IgD-negative memory B cell (primary cell): ENCODE data around the gene GFI1. TPM values are rescaled to one million over a fixed set of nuclear protein-coding genes. Genes with fewer than 3 reads are reported as not detected.

ENCODE experiments used
- H3K27ac Mint-ChIP-seq, 3 donors: one replicate each; pipeline ENCODE4 v1.8.0; 2020 to 2022; ENCODE audit warnings: mild to moderate bottlenecking in 3 of 3, mixed read lengths in 3 of 3, moderate library complexity in 1 of 3
- H3K27me3 Mint-ChIP-seq: one replicate; pipeline ENCODE4 v1.8.0; 2021; ENCODE audit warnings: mixed read lengths
- H3K36me3 Mint-ChIP-seq: one replicate; pipeline ENCODE4 v1.8.0; 2020; ENCODE audit warnings: mild to moderate bottlenecking, mixed read lengths
- H3K4me1 Mint-ChIP-seq, 3 donors: one replicate each; pipeline ENCODE4 v1.8.0; 2020 to 2022; ENCODE audit warnings: mixed read lengths in 3 of 3, mild to moderate bottlenecking in 1 of 3
- H3K4me3 Mint-ChIP-seq, 4 donors: one replicate each; pipeline ENCODE4 v1.8.0; 2020 to 2022; ENCODE audit warnings: mild to moderate bottlenecking in 4 of 4, mixed read lengths in 4 of 4, moderate library complexity in 3 of 4
- H3K9me3 Mint-ChIP-seq, 3 donors: one replicate each; pipeline ENCODE4 v1.8.0; 2020 to 2021; ENCODE audit warnings: mixed read lengths in 3 of 3, mild to moderate bottlenecking in 1 of 3
- polyA plus RNA-seq: library from polyadenylated mRNA; unstranded; fragments of 300-500 nt; fragmentation: Illumina TruSeq; gene quantifications from one replicate; pipeline ENCODE4 v1.2.3, GENCODE V29; 2021

The GFI1 gene
- polyA plus RNA-seq, 1 donor from 2014 or later, result 1.6 TPM

GRCh38 chr1:92502247-92502646, 15.5 kb upstream of the GFI1 start:
- Mint-ChIP-seq H3K4me3 (peak overlapping the region in 1 of 4 donors; percentile 25), H3K9me3 (no peaks in the 10 kb centered on the region), H3K27me3 (peaks cover 1% of the 10 kb centered on the region), H3K36me3 (peaks cover 2% of the 10 kb centered on the region), H3K4me1 (peaks cover 0 to 9% (median 4%) of the 10 kb centered on the region in 3 donors), H3K27ac (no peak overlapping the region)

- no peaks in the 10 kb centered on the region for H3K36me3 Mint-ChIP-seq
- H3K4me1 Mint-ChIP-seq, result peaks cover 0 to 9% (median 4%) of the 10 kb centered on the region in 3 donors
- peaks cover 1% of the 10 kb centered on the region for H3K27me3 Mint-ChIP-seq
- no peak overlapping the region for H3K27ac Mint-ChIP-seq
- H3K4me3 Mint-ChIP-seq, result no peak overlapping the region
- no peaks in the 10 kb centered on the region for H3K9me3 Mint-ChIP-seq
Observed at GRCh38 chr1:92500552-92500951, 13.8 kb upstream of the GFI1 start.

GRCh38 chr1:92495392-92496063, 8.8 kb upstream of the GFI1 start:
- Mint-ChIP-seq H3K27me3 (peaks cover 1% of the 10 kb centered on the region), H3K27ac (no peak overlapping the region), H3K9me3 (no peaks in the 10 kb centered on the region), H3K4me1 (no peaks in the 10 kb centered on the region), H3K36me3 (peaks cover 8% of the 10 kb centered on the region), H3K4me3 (no peak overlapping the region)

GRCh38 chr1:92494485-92495141, 7.9 kb upstream of the GFI1 start:
- H3K36me3 Mint-ChIP-seq, result peaks cover 8% of the 10 kb centered on the region
- H3K27ac Mint-ChIP-seq, result no peak overlapping the region
- no peak overlapping the region for H3K4me3 Mint-ChIP-seq
- H3K9me3 Mint-ChIP-seq, result no peaks in the 10 kb centered on the region
- peaks cover 1% of the 10 kb centered on the region for H3K27me3 Mint-ChIP-seq
- H3K4me1 Mint-ChIP-seq, result no peaks in the 10 kb centered on the region

- H3K36me3 Mint-ChIP-seq, result peaks cover 8% of the 10 kb centered on the region
- H3K27ac Mint-ChIP-seq, result no peak overlapping the region
- H3K4me3 Mint-ChIP-seq, result no peak overlapping the region
- H3K27me3 Mint-ChIP-seq, result peaks cover 10% of the 10 kb centered on the region
- H3K9me3 Mint-ChIP-seq, result no peaks in the 10 kb centered on the region
- H3K4me1 Mint-ChIP-seq, result no peaks in the 10 kb centered on the region
Observed at GRCh38 chr1:92493139-92493538, 6.4 kb upstream of the GFI1 start.

GRCh38 chr1:92488832-92489231, 2.1 kb upstream of the GFI1 start:
- H3K9me3 Mint-ChIP-seq, result no peaks in the 10 kb centered on the region
- H3K36me3 Mint-ChIP-seq, result peaks cover 8% of the 10 kb centered on the region
- no peak overlapping the region for H3K27ac Mint-ChIP-seq
- H3K27me3 Mint-ChIP-seq, result peaks cover 24% of the 10 kb centered on the region
- peaks cover 2 to 13% (median 4%) of the 10 kb centered on the region in 3 donors for H3K4me1 Mint-ChIP-seq
- peak overlapping the region in 1 of 4 donors; percentile 19 for H3K4me3 Mint-ChIP-seq

DNA sequence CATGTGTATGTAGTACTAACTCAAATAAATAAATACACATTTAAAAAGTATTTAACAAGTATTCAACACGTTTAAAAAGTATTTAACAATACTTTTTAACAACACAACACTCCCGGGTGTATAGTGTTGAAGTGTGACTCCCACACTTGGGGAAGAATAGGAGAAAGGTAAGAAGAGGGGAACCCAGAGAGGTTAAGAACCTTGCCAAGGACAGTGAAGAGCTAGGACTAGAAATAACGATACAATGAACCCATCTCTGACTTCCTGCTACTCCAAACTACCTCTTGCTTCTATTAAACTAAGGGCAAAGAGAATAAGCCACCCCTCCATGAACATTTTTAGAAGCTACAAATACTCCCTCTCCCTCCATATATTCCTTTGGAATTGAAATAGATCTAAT, 1.7 kb upstream of the GFI1 start:
- H3K36me3 Mint-ChIP-seq, result peaks cover 8% of the 10 kb centered on the region
- H3K4me3 Mint-ChIP-seq, result peak overlapping the region in 2 of 4 donors; percentile 19 to 35
- H3K4me1 Mint-ChIP-seq, result peaks cover 2 to 13% (median 4%) of the 10 kb centered on the region in 3 donors
- peaks cover 27% of the 10 kb centered on the region for H3K27me3 Mint-ChIP-seq
- H3K9me3 Mint-ChIP-seq, result no peaks in the 10 kb centered on the region
- no peak overlapping the region for H3K27ac Mint-ChIP-seq

GRCh38 chr1:92487078-92487605, 417 bp upstream of the GFI1 start:
- Mint-ChIP-seq H3K36me3 (no peaks in the 10 kb centered on the region), H3K9me3 (no peaks in the 10 kb centered on the region), H3K27ac (no peak overlapping the region), H3K27me3 (peaks cover 37% of the 10 kb centered on the region), H3K4me3 (peak overlapping the region; percentile 67 to 93 (median 75)), H3K4me1 (peaks cover 2 to 20% (median 8%) of the 10 kb centered on the region in 3 donors)

GRCh38 chr1:92485381-92486250, 1.1 kb downstream of the GFI1 start:
- Mint-ChIP-seq H3K36me3 (no peaks in the 10 kb centered on the region), H3K4me1 (peaks cover 2 to 20% (median 8%) of the 10 kb centered on the region in 3 donors), H3K27me3 (peaks cover 40% of the 10 kb centered on the region), H3K9me3 (no peaks in the 10 kb centered on the region), H3K4me3 (peak overlapping the region; percentile 89 to 95 (median 92)), H3K27ac (peak overlapping the region in 1 of 3 donors; percentile 59)

GRCh38 chr1:92484472-92485380, 2.0 kb downstream of the GFI1 start:
- H3K4me1 Mint-ChIP-seq, result peaks cover 2 to 20% (median 8%) of the 10 kb centered on the region in 3 donors
- peak overlapping the region in 1 of 3 donors; percentile 29 for H3K27ac Mint-ChIP-seq
- H3K9me3 Mint-ChIP-seq, result no peaks in the 10 kb centered on the region
- no peaks in the 10 kb centered on the region for H3K36me3 Mint-ChIP-seq
- H3K4me3 Mint-ChIP-seq, result peak overlapping the region; percentile 89 to 93 (median 92)
- H3K27me3 Mint-ChIP-seq, result peaks cover 40% of the 10 kb centered on the region

GRCh38 chr1:92483610-92484471, 2.9 kb downstream of the GFI1 start:
- Mint-ChIP-seq H3K9me3 (no peaks in the 10 kb centered on the region), H3K27ac (peak overlapping the region in 1 of 3 donors; percentile 29)

DNA sequence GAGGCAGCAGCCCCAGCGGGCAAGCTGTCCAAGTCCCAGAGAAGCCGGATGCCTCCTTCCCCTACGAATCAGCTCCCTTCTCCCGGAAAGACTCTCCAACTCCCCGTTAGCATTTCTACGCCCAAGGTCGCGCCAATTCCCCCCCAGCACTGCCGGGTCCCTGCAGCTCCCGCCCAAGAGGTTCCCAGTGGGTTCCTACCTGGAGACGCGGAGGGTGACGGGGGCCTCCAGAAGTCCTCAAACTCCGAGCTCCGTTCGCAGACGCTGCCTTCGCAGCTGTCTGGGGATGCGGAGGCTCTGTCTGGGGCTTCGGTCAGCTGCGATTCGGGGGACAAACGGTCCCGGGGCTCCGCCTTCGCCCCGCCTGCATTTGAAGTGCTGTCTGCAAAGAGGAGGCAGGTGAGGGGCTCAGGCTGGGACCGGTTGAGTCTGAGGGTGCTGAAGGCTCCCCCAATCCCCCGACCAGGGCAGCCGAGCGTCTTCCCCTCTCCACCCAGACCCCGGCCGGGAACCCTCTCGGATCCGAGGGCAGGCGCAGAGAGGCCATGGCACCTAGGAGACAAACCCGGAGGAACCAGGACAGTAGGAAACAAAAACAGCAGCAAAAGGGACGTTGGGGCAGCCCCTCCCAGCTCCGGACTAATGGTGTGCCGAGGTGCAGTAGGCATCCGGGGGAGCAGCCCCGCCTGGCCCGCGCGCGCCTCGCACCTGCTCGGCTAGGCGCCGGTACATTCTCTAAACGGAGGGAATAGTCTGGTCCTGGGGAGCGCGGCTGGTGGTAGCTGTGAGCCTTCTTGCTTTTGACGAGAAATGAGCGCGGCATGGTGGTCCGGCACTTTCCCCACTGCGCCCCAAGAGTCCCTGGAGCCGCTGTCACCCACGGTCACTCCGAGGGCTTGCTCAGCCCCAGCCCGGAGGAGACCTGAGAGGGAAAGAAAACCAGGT, 3.8 kb downstream of the GFI1 start:
- H3K27ac Mint-ChIP-seq, result peak overlapping the region in 1 of 3 donors; percentile 60
- peak overlapping the region; percentile 89 to 93 (median 92) for H3K4me3 Mint-ChIP-seq
- no peaks in the 10 kb centered on the region for H3K36me3 Mint-ChIP-seq
- peaks cover 34% of the 10 kb centered on the region for H3K27me3 Mint-ChIP-seq
- peaks cover 3 to 20% (median 8%) of the 10 kb centered on the region in 3 donors for H3K4me1 Mint-ChIP-seq
- H3K9me3 Mint-ChIP-seq, result no peaks in the 10 kb centered on the region

More at GRCh38 chr1:92483610-92484471, 2.9 kb downstream of the GFI1 start:
- Mint-ChIP-seq H3K36me3 (no peaks in the 10 kb centered on the region), H3K4me3 (peak overlapping the region; percentile 89 to 93 (median 92)), H3K4me1 (peaks cover 3 to 20% (median 8%) of the 10 kb centered on the region in 3 donors), H3K27me3 (peaks cover 37% of the 10 kb centered on the region)
